SK-N-SH (cell line): ENCODE measurements around the gene SUCLA2. TPM values are rescaled to one million over a fixed set of nuclear protein-coding genes. Genes with fewer than 3 reads are reported as not detected.

ENCODE experiments used
- CTCF ChIA-PET: fragments of 300-600, 350-600 bp; formaldehyde crosslinking; extraction: SDS; loops from one replicate; lab custom pipeline; 2021; lab: Yijun Ruan, JAX
- POLR2A ChIA-PET: fragments of 350-600 bp; sonication (Branson Sonifier 250); formaldehyde crosslinking; extraction: SDS; loops from one replicate; lab custom pipeline; 2020; ENCODE audit warnings: antibody characterized with exemption, inconsistent platforms; lab: Yijun Ruan, JAX
- DNase-seq: peaks from one replicate; pipeline ENCODE4 v3.0.0; 2012
- H2AFZ ChIP-seq: fragments of 200-600 bp; sonication (generic); 2 replicates; pipeline ENCODE4 v1.8.1; 2016; ENCODE audit warnings: antibody characterized with exemption, mild to moderate bottlenecking, low read depth
- H3F3A ChIP-seq: fragments of 200-600 bp; sonication (generic); replicated peaks from 2 replicates; pipeline ENCODE3; 2016; ENCODE audit warnings: antibody characterized with exemption, mild to moderate bottlenecking; ENCODE audit not compliant: insufficient read depth
- H3K27ac ChIP-seq, 2 experiments: fragments of 200-500 bp in 1 of 2; fragments of 200-600 bp in 1 of 2; sonication (Bioruptor generic) in 1 of 2; sonication (generic), shearing (Covaris generic) in 1 of 2; 2 replicates each; pipeline versions ENCODE4 v1.5.1 to v1.6.1; 2014 to 2016; ENCODE audit warnings: low read depth in 2 of 2, inconsistent platforms in 1 of 2, low read length in 1 of 2, mild to moderate bottlenecking in 1 of 2, mixed read lengths in 1 of 2
- H3K27me3 ChIP-seq: fragments of 200-600 bp; sonication (generic), shearing (Covaris generic); 2 replicates; pipeline ENCODE4 v1.6.1; 2016; ENCODE audit warnings: mixed run types; ENCODE audit not compliant: insufficient read depth
- H3K36me3 ChIP-seq, 2 experiments: fragments of 200-500 bp in 1 of 2; fragments of 200-600 bp in 1 of 2; sonication (Bioruptor generic) in 1 of 2; sonication (generic) in 1 of 2; replicated peaks in 1 of 2; 2 replicates each; pipeline versions ENCODE3 to v1.5.1; 2014 to 2016; ENCODE audit warnings: low read length in 1 of 2, mild to moderate bottlenecking in 1 of 2; ENCODE audit not compliant: insufficient read depth in 2 of 2, control insufficient read depth in 1 of 2
- H3K4me1 ChIP-seq, 2 experiments: fragments of 200-500 bp in 1 of 2; fragments of 200-600 bp in 1 of 2; sonication (Bioruptor generic) in 1 of 2; sonication (generic), shearing (Covaris generic) in 1 of 2; 2 replicates each; pipeline versions ENCODE4 v1.5.1 to v1.6.1; 2014 to 2016; ENCODE audit warnings: low read depth in 1 of 2, low read length in 1 of 2, mixed run types in 1 of 2; ENCODE audit not compliant: insufficient read depth in 2 of 2, control insufficient read depth in 1 of 2
- H3K4me2 ChIP-seq: fragments of 200-600 bp; sonication (generic), shearing (Covaris generic); 2 replicates; pipeline ENCODE4 v1.6.1; 2017; ENCODE audit warnings: mixed run types
- H3K4me3 ChIP-seq, 2 experiments: fragments of 200-500 bp in 1 of 2; fragments of 200-600 bp in 1 of 2; sonication (Bioruptor generic) in 1 of 2; sonication (generic), shearing (Covaris generic) in 1 of 2; 2 replicates each; pipeline versions ENCODE4 v1.5.1 to v1.8.1; 2014 to 2016; ENCODE audit warnings: low read depth in 2 of 2, inconsistent platforms in 1 of 2, low read length in 1 of 2, mild to moderate bottlenecking in 1 of 2, mixed read lengths in 1 of 2, moderate library complexity in 1 of 2
- H3K79me2 ChIP-seq: fragments of 200-600 bp; sonication (generic); 2 replicates; pipeline ENCODE4 v1.8.1; 2017; ENCODE audit warnings: mild to moderate bottlenecking; ENCODE audit not compliant: insufficient read depth
- H3K9ac ChIP-seq: fragments of 200-600 bp; sonication (generic); 2 replicates; pipeline ENCODE4 v1.6.1; 2017; ENCODE audit warnings: mixed run types
- H3K9me2 ChIP-seq: fragments of 200-600 bp; sonication (generic); 2 replicates; pipeline ENCODE4 v1.6.1; 2017; ENCODE audit warnings: mixed run types
- H3K9me3 ChIP-seq: fragments of 200-600 bp; sonication (generic); 2 replicates; pipeline ENCODE4 v1.6.1; 2017; ENCODE audit warnings: mixed run types, mild to moderate bottlenecking, moderate library complexity
- H4K20me1 ChIP-seq: fragments of 200-600 bp; sonication (generic); 2 replicates; pipeline ENCODE4 v1.6.1; 2017; ENCODE audit warnings: mild to moderate bottlenecking, mixed run types; ENCODE audit not compliant: insufficient read depth
- EZH2phosphoT487 ChIP-seq: fragments of 200-600 bp; sonication (generic); IDR thresholded peaks from 2 replicates; pipeline ENCODE4 v1.6.1; 2017; ENCODE audit warnings: low read depth, mixed run types, mild to moderate bottlenecking, antibody characterized with exemption, moderate library complexity, borderline replicate concordance
- FOXM1 ChIP-seq: IDR thresholded peaks from 2 replicates; pipeline ENCODE4 v1.4.0; 2012; ENCODE audit warnings: low read depth, mild to moderate bottlenecking
- GABPA ChIP-seq: IDR thresholded peaks from 2 replicates; pipeline ENCODE4 v1.4.0; 2012; ENCODE audit warnings: low read depth, mild to moderate bottlenecking
- GATA2 ChIP-seq: sonication (generic); formaldehyde crosslinking; IDR thresholded peaks from 2 replicates; pipeline ENCODE4 v1.5.0; 2020; ENCODE audit warnings: mild to moderate bottlenecking, missing genetic modification reagents
- MEF2A ChIP-seq: IDR thresholded peaks from 2 replicates; pipeline ENCODE4 v1.4.0; 2012; ENCODE audit warnings: low read depth, borderline replicate concordance
- POLR2AphosphoS5 ChIP-seq: IDR thresholded peaks from 2 replicates; pipeline ENCODE4 v1.6.1; 2012; ENCODE audit warnings: low read depth, low read length
- REST ChIP-seq: IDR thresholded peaks from 2 replicates; pipeline ENCODE4 v1.6.1; 2012; ENCODE audit warnings: mild to moderate bottlenecking, low read depth, low read length, moderate library complexity
- RFX5 ChIP-seq: IDR thresholded peaks from 2 replicates; pipeline ENCODE4 v1.6.1; 2012; ENCODE audit warnings: mild to moderate bottlenecking, improper control_type of control experiment, low read length
- RXRA ChIP-seq: IDR thresholded peaks from 2 replicates; pipeline ENCODE4 v1.4.0; 2012; ENCODE audit warnings: low read depth, mild to moderate bottlenecking, borderline replicate concordance
- SIN3A ChIP-seq: IDR thresholded peaks from 2 replicates; pipeline ENCODE4 v1.6.1; 2012; ENCODE audit warnings: low read depth, mild to moderate bottlenecking, low read length, moderate library complexity, borderline replicate concordance
- TAF1 ChIP-seq: IDR thresholded peaks from 2 replicates; pipeline ENCODE4 v1.6.1; 2012; ENCODE audit warnings: low read depth, mild to moderate bottlenecking, low read length, moderate library complexity, borderline replicate concordance
- TCF12 ChIP-seq: IDR thresholded peaks from 2 replicates; pipeline ENCODE4 v1.4.0; 2012
- WGBS: methylation state at CpG from one replicate; pipeline ENCODE4 v1.1.6; 2017; ENCODE audit warnings: low lambda C conversion rate; 5-methylcytosine and 5-hydroxymethylcytosine counted together
- polyA plus RNA-seq, 3 experiments: library from polyadenylated mRNA; depleted of rRNA; stranded (reverse); fragments of >200 nt; gene quantifications; 2 replicates each; pipeline ENCODE4 v1.2.3, GENCODE V29; 2012
- TF ChIP-seq, protein P1 (sequence below): fragments of 150-350 bp; IDR thresholded peaks from 2 replicates; pipeline ENCODE4 v1.6.1; 2017; ENCODE audit warnings: antibody characterized with exemption, low read length, low read depth, borderline replicate concordance

Gene SUCLA2
- polyA plus RNA-seq, 1 of the 3 experiments (the other 2 are of a cell fraction) = 24.8 TPM

DNA sequence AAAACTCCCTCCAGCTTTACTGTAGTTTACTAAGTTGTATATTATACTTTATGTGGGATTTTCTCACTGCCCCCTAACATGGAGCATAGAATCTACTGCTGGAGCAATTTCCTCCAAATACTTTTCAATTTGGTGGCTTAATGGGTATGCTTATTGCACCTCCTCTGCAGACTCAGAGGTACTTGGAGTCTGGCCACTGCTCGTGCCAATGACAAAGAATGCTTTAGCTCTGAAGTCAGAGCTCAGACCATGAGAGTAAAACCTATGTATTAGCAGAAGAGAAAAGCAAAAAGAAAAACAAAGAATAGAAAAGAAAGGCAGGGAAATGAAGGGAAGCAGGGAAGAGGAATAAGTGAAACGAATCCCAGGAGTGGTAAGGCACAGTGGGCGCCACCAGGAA, 71.9 kb downstream of the SUCLA2 start:
- Histone ChIP-seq H3K9me2 (no peaks in the 10 kb centered on the region), H3K4me2 (no peak overlapping the region), H3K36me3 (no peaks in the 10 kb centered on the region), H3K4me3 (no peak overlapping the region), H3K79me2 (no peaks in the 10 kb centered on the region), H3K9me3 (no peaks in the 10 kb centered on the region), H3K4me1 (no peaks in the 10 kb centered on the region), H3F3A (no peaks in the 10 kb centered on the region), H3K9ac (no peak overlapping the region), H2AFZ (no peak overlapping the region), H3K27ac (no peak overlapping the region), H3K27me3 (no peaks in the 10 kb centered on the region), H4K20me1 (no peaks in the 10 kb centered on the region)
- ChIA-PET POLR2A (no interaction called here), CTCF (no interaction called here)
- 61% methylated on average over 3 of the region's 3 CpGs for WGBS
- TF ChIP-seq EZH2phosphoT487 (no peak), POLR2AphosphoS5 (no peak), FOXM1 (no peak), MEF2A (no peak), RFX5 (no peak), TAF1 (no peak), GATA2 (CRISPR knock-in tag) (no peak), REST (no peak)
- DNase-seq = no peak

- Histone ChIP-seq H3K36me3 (no peaks in the 10 kb centered on the region), H3K9me3 (no peaks in the 10 kb centered on the region; the same call in 1 of the 2 replicates), H3K27ac (no peak overlapping the region), H3K27me3 (no peaks in the 10 kb centered on the region), H3K79me2 (no peaks in the 10 kb centered on the region), H4K20me1 (no peaks in the 10 kb centered on the region), H3K9ac (no peak overlapping the region)
- CTCF ChIA-PET = no interaction called here
- POLR2A ChIA-PET = no interaction called here
- 44% methylated on average over 4 of the region's 4 CpGs for WGBS
- TF ChIP-seq MEF2A (no peak), GABPA (no peak), TCF12 (no peak), SIN3A (no peak), EZH2phosphoT487 (no peak), POLR2AphosphoS5 (no peak), RXRA (no peak), FOXM1 (no peak)
- TF ChIP-seq, protein P1, sequence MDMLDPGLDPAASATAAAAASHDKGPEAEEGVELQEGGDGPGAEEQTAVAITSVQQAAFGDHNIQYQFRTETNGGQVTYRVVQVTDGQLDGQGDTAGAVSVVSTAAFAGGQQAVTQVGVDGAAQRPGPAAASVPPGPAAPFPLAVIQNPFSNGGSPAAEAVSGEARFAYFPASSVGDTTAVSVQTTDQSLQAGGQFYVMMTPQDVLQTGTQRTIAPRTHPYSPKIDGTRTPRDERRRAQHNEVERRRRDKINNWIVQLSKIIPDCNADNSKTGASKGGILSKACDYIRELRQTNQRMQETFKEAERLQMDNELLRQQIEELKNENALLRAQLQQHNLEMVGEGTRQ = no peak
- TF ChIP-seq, all 33 proteins: peak for 0
- H3K4me2 ChIP-seq = no peak overlapping the region
- H3F3A ChIP-seq = no peaks in the 10 kb centered on the region
- DNase-seq = no peak
- no peak overlapping the region for H3K4me3 ChIP-seq
- no peaks in the 10 kb centered on the region for H3K4me1 ChIP-seq
- H3K9me2 ChIP-seq = no peaks in the 10 kb centered on the region
- H2AFZ ChIP-seq = no peak overlapping the region
Measured at GRCh38 chr13:47917022-47917574, 84.0 kb downstream of the SUCLA2 start.
